ENCODE results near the gene MS4A4E.

The MS4A4E gene

DNA sequence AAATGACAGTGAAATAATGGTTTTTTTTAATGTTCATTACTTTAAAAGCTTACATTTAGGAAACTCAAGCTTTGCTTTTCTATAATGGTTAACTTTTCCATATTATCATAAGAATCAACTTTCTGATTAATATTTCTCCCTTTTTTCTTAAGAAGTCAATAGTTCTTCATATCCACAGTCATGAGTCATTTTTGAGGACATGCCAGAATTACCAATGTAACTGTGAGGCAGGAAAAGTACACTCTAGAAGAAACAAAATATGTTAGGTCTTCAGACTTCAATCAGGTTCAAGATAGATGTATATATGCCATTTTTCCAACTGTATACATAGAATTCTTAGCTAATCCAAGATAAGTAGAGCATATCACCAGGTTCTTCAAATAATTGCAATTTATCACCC lies 70.9 kb downstream of the MS4A4E start:
- Histone ChIP-seq H3K4me2 (ENCODE audit: low read length) (no peak overlapping the region), H3K27ac (no peak overlapping the region), H3K4me3 (ENCODE audit: low read depth, low read length) (no peak overlapping the region), H3K36me3 (ENCODE audit: control insufficient read depth, insufficient read depth, low read length) (no peaks in the 10 kb centered on the region), H3K9ac (no peak overlapping the region), H2AFZ (no peak overlapping the region), H3K4me1 (no peaks in the 10 kb centered on the region), H3K9me3 (ENCODE audit: control insufficient read depth, low read length) (no peaks in the 10 kb centered on the region), H3K79me2 (no peaks in the 10 kb centered on the region), H3K27me3 (ENCODE audit: control insufficient read depth, insufficient read depth, low read length) (no peaks in the 10 kb centered on the region)
- TF ChIP-seq, protein P1, sequence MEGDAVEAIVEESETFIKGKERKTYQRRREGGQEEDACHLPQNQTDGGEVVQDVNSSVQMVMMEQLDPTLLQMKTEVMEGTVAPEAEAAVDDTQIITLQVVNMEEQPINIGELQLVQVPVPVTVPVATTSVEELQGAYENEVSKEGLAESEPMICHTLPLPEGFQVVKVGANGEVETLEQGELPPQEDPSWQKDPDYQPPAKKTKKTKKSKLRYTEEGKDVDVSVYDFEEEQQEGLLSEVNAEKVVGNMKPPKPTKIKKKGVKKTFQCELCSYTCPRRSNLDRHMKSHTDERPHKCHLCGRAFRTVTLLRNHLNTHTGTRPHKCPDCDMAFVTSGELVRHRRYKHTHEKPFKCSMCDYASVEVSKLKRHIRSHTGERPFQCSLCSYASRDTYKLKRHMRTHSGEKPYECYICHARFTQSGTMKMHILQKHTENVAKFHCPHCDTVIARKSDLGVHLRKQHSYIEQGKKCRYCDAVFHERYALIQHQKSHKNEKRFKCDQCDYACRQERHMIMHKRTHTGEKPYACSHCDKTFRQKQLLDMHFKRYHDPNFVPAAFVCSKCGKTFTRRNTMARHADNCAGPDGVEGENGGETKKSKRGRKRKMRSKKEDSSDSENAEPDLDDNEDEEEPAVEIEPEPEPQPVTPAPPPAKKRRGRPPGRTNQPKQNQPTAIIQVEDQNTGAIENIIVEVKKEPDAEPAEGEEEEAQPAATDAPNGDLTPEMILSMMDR (IDR thresholded peaks at IDR 0.05), result no peak

DNA sequence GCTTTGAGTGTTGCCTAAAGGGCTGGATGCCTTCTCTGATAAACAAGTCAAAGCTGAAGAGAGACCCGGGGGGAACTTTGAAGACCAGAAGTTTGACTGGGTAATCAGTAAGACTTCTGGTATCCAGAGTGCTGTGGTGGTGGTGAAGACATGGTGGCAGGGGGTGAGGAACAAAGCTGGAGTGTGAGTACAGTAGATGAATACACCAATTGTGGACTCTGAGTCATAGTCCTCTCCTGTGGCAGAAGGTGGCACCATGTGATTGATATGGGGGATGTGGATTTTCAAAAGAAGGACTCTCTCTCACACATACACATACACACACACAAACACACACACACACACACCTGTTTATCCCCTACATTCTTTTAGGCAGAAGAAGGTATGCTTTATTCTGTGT lies 72.4 kb downstream of the MS4A4E start:
- H2AFZ ChIP-seq, result no peak overlapping the region
- no peaks in the 10 kb centered on the region for H3K4me1 ChIP-seq
- TF ChIP-seq, protein P1 (IDR thresholded peaks at IDR 0.05), result no peak
- H3K36me3 ChIP-seq (ENCODE audit: control insufficient read depth, insufficient read depth, low read length), result no peaks in the 10 kb centered on the region
- no peaks in the 10 kb centered on the region for H3K27me3 ChIP-seq (ENCODE audit: control insufficient read depth, insufficient read depth, low read length)
- H3K79me2 ChIP-seq, result no peaks in the 10 kb centered on the region
- no peak overlapping the region for H3K4me3 ChIP-seq (ENCODE audit: low read depth, low read length)
- no peaks in the 10 kb centered on the region for H3K9me3 ChIP-seq (ENCODE audit: control insufficient read depth, low read length)
- no peak overlapping the region for H3K4me2 ChIP-seq (ENCODE audit: low read length)
- no peak overlapping the region for H3K9ac ChIP-seq
- no peak overlapping the region for H3K27ac ChIP-seq

DNA sequence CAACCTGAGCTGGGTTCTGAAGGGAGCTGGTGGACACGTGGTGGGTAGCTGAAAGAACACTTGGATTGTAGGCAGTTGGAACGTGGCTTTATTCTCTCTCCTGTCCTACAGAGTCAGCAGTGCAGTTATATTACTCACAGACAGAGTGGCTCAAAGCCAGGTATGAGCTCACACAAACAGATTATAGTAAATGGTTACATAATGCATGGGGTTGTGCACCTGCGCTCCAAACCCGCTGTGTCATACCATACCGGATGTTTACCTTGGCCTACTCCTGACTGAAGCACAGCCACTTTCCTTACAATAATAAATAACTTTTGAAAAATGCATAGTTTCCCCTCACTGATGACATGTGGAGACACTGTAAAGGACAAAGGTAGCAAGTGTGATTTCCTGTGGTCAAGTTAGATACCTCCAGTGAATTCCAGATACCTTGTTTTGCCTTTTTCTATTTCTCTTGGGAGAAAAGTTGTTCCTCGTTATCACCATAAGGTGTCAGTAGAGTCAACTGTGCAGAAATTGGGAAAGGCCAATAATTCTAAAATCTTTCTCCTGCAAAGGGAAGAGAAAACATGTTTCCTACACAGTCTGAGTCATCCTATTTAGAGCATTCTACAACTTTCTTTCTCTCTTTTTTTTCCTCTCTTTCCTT lies 73.5 kb downstream of the MS4A4E start:
- Histone ChIP-seq H3K4me2 (ENCODE audit: low read length) (no peak overlapping the region), H3K27ac (no peak overlapping the region), H3K4me1 (no peaks in the 10 kb centered on the region), H3K79me2 (no peaks in the 10 kb centered on the region), H3K36me3 (ENCODE audit: control insufficient read depth, insufficient read depth, low read length) (no peaks in the 10 kb centered on the region), H2AFZ (no peak overlapping the region), H3K4me3 (ENCODE audit: low read depth, low read length) (no peak overlapping the region), H3K27me3 (ENCODE audit: control insufficient read depth, insufficient read depth, low read length) (no peaks in the 10 kb centered on the region), H3K9me3 (ENCODE audit: control insufficient read depth, low read length) (no peaks in the 10 kb centered on the region), H3K9ac (no peak overlapping the region)
- TF ChIP-seq, protein P1 (IDR thresholded peaks at IDR 0.05), result peak; percentile 11

DNA sequence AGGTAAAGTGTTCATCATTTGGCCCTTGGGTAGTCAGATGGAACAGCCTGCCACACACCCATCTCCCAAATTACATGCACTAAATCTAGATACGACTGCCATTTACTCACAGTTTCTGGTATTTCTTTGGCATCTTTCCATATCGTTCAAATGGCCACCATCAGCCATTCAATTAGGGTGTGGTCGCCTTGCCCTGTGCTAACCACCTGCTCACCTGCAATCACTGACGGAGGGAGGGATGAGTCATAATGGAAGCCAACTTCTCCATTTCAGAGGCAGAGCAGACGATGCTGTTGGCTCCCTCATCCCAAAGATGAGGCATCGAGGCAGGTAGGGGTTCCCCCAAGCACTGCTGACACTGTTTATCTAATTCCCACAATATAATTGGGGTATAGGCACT lies 74.6 kb downstream of the MS4A4E start:
- Histone ChIP-seq H3K27me3 (ENCODE audit: control insufficient read depth, insufficient read depth, low read length) (no peaks in the 10 kb centered on the region), H3K4me3 (ENCODE audit: low read depth, low read length) (no peak overlapping the region), H3K27ac (no peak overlapping the region), H3K9ac (no peak overlapping the region), H3K36me3 (ENCODE audit: control insufficient read depth, insufficient read depth, low read length) (no peaks in the 10 kb centered on the region), H3K4me1 (no peaks in the 10 kb centered on the region), H3K79me2 (no peaks in the 10 kb centered on the region), H3K4me2 (ENCODE audit: low read length) (no peak overlapping the region), H2AFZ (no peak overlapping the region), H3K9me3 (ENCODE audit: control insufficient read depth, low read length) (no peaks in the 10 kb centered on the region)
- TF ChIP-seq, protein P1 (IDR thresholded peaks at IDR 0.05), result no peak

DNA sequence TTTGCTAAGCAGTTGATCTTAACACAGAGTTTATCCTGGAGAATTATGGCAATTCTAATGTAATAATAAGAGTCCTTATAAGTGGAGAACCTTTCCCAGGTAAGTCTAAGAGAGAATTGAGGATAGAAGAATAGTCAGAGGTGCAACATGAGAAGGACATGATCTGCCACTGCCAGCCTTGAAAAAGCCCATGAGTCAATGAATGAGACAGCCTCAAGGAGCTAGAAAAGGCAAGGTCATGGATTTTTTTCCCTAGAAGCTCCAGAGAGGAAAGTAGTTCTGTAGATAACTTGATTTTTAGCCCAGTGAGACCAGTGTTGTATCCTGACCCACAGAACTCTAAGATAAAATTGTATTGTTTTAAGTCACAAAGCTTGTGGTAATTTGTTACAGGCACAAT lies 77.0 kb downstream of the MS4A4E start:
- Histone ChIP-seq H3K79me2 (no peaks in the 10 kb centered on the region), H3K4me1 (no peaks in the 10 kb centered on the region)
- TF ChIP-seq, protein P1 (IDR thresholded peaks at IDR 0.05), result no peak

More for the DNA sequence above, 77.0 kb downstream of the MS4A4E start:
- H3K27ac ChIP-seq, result no peak overlapping the region
- H3K36me3 ChIP-seq (ENCODE audit: control insufficient read depth, insufficient read depth, low read length), result no peaks in the 10 kb centered on the region
- no peak overlapping the region for H2AFZ ChIP-seq
- H3K4me3 ChIP-seq (ENCODE audit: low read depth, low read length), result no peak overlapping the region
- H3K27me3 ChIP-seq (ENCODE audit: control insufficient read depth, insufficient read depth, low read length), result no peaks in the 10 kb centered on the region
- no peak overlapping the region for H3K4me2 ChIP-seq (ENCODE audit: low read length)
- no peaks in the 10 kb centered on the region for H3K9me3 ChIP-seq (ENCODE audit: control insufficient read depth, low read length)
- H3K9ac ChIP-seq, result no peak overlapping the region
